Hematopoietic multipotent progenitor cell treated with erythropoietin and hydrocortisone succinate and interleukin-3 and kit ligand, for 15 days (in vitro differentiated cells): ENCODE data around the gene KISS1R.

ENCODE experiments used
- DNase-seq: peaks from one replicate; pipeline ENCODE4 v3.0.0-alpha.2; 2015; ENCODE audit warnings: low spot score

The KISS1R gene

GRCh38 chr19:899336-900042, 17.6 kb upstream of the KISS1R start:
- DNase-seq: no peak

- DNase-seq: peak; percentile 35
These were observed 17.2 kb upstream of the KISS1R start for GRCh38 chr19:900043-900301.

GRCh38 chr19:900302-901111, 16.6 kb upstream of the KISS1R start:
- DNase-seq: peak; percentile 59

- no peak for DNase-seq
These were observed 15.7 kb upstream of the KISS1R start for GRCh38 chr19:901216-902092.

- DNase-seq: no peak
These were observed 15.1 kb upstream of the KISS1R start for GRCh38 chr19:902093-902370.

GRCh38 chr19:902446-903226, 14.5 kb upstream of the KISS1R start:
- DNase-seq: no peak

GRCh38 chr19:903266-903797, 13.8 kb upstream of the KISS1R start:
- no peak for DNase-seq

- no peak for DNase-seq
These were observed 12.6 kb upstream of the KISS1R start for GRCh38 chr19:904545-904944.

- DNase-seq: no peak
These were observed 10.7 kb upstream of the KISS1R start for GRCh38 chr19:906480-906879.

- DNase-seq: peak; percentile 99
These were observed 9.8 kb upstream of the KISS1R start for GRCh38 chr19:907183-907853.

GRCh38 chr19:911197-912033, 5.7 kb upstream of the KISS1R start:
- DNase-seq: no peak

GRCh38 chr19:912181-913079, 4.7 kb upstream of the KISS1R start:
- DNase-seq: no peak

- DNase-seq: peak; percentile 78
These were observed 3.9 kb upstream of the KISS1R start, which contains the start of gene R3HDM4 for GRCh38 chr19:913080-913748. TSS of gene R3HDM4 (minus strand) at chr19:913219. CDS start at chr19:913157, 62 bp downstream.

- no peak for DNase-seq
These were observed 349 bp upstream of the KISS1R start for GRCh38 chr19:916645-917322.

GRCh38 chr19:918152-918437, 962 bp downstream of the KISS1R start:
- no peak for DNase-seq

- no peak for DNase-seq
These were observed 1.5 kb downstream of the KISS1R start for GRCh38 chr19:918481-919198.

- DNase-seq: no peak
These were observed 2.3 kb downstream of the KISS1R start for GRCh38 chr19:919199-920050.
